ENCODE results near the gene ASRGL1.

The ASRGL1 gene

DNA sequence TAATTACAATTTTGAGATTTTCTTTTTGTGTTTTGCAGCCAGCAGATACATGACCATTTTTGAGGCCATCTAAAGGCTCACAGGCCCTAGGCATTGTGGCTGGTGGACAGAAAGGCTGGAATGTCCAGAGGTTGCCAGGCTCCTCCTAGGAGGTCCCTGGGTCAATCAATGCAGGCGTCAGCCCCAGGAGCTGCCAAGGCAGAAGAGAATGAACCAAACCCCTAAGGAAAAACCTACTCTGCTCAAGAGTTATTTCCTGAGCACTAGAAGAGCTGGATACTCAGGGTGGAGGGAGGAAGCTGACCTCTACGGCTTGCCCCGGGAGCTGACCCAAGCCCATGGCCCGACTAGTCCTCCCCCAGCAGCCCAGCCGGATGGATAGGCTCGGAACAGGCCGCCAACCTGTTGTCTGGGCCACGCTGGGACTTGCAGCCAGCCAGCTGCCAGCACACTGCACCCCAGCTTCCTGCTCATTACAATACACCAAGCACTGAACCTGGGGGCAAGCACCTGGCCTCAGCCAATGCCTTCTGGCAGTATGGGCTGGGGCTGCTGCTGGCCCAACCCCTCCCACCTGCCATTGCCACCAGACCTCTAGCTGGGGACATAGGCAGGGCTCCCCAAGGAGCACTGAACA, 75.9 kb downstream of the ASRGL1 start:
- DNase-seq (ENCODE audit: low read depth, low spot score), result no peak

DNA sequence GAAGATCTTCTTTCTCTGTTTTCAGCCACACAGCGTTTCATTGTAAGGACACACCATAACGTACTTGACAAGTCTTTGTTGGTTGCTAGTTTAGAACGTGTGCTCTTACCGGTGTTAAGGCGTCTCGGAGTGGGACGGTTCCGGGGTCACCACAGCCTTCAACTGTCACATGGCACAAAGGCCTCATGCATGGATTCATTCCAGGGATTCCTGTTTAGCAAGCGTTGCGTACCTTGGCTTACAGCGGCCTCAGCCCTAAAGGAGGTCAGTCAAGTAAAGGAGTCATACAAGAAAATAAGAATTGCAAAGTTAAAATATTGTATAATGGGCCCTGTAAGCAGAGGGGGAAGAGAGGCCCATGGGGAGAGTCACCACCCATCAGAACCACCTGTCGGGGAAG, 79.3 kb downstream of the ASRGL1 start:
- DNase-seq (ENCODE audit: low read depth, low spot score), result no peak

DNA sequence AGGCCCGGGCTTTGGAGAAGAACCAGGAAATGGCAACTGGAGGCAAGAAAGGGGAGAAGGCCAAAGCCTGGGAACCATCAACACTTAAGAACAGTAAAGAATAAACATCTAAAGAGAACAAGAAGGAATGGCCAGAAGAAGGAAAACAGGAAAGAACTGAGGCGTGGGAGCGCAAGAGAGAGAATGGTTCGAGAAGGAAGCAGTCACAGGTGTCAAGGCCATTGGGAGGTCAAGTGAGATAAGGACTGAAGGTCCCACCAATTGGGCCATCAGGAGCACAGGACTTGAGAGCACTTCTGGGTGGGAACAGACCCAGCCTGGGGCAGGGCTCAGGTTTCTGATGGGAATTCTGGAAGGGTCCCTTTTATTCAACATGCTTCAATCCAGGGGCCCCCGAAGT, 80.9 kb downstream of the ASRGL1 start:
- no peak for DNase-seq (ENCODE audit: low read depth, low spot score)

DNA sequence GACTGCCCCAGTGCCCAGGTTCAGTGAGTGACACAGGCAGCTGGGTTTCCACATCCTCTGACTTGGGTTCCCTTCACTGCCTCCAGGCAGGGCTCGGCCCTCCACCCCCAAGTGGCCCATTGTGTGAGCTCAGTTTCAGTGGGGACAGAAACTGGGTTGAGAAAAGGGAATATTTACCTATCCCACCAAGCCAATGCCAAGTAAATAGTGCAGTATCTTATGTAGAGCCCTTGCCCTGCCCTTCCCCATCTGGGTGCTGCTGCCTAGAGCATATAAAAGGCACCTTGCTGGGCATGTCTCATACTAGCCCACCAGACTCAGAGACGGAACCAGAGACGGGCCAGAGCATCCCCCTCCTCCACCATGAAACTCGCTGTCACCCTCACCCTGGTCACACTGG, 81.5 kb downstream of the ASRGL1 start, which contains the start of gene SCGB1A1:
SCGB1A1 (plus strand) TSS at position 301 of the 400 bp plus-strand sequence; CDS start at position 364, 63 bp downstream.
- DNase-seq (ENCODE audit: low read depth, low spot score), result no peak

DNA sequence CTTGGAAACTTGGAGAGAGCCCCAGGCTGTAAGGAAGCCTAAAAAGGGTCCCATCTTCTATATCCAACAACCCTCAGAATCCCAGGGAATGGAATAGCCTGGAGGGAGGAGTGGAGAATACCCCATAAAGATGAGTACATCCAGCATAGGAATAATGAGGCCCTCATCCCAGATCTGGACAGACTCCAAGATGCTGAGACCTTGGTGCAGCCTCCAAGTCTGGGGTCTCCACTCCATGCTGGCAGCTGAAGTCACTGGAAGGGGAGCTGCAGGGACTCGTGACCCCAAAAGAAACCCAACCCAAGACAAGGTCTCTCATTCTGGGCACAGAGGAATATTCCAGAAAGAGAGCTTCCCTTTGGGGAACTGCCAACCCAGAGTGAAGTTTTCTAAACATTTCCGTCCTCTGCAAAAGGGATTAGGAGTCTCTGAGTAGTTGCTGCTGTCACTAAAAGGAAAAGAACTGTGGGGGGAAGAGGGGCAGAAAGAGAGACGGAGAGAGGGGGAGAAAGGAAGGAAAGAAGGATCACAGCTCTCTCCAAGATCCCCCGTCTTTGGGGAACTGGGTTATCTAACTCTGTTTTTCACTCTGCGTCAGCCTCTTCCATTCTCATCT, 82.2 kb downstream of the ASRGL1 start:
- DNase-seq (ENCODE audit: low read depth, low spot score), result no peak

DNA sequence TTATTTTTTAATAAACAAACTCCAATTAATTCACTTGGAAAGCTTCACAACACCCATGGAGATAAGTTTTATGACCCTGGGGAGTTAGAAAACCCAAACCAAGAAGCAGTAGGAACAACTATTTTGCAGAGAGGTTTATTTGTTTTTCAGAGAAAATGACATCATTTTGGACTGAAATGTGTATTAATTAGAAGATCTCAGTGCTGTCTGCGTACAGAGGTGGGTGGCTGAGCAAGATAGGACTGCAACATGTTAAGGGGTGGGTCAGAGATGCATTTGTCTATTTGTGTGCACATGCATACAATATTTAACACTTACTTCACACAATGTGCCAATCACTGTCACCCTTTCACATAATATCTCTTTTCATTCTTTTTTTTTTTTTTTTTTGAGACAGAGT, 82.7 kb downstream of the ASRGL1 start:
- no peak for DNase-seq (ENCODE audit: low read depth, low spot score)

DNA sequence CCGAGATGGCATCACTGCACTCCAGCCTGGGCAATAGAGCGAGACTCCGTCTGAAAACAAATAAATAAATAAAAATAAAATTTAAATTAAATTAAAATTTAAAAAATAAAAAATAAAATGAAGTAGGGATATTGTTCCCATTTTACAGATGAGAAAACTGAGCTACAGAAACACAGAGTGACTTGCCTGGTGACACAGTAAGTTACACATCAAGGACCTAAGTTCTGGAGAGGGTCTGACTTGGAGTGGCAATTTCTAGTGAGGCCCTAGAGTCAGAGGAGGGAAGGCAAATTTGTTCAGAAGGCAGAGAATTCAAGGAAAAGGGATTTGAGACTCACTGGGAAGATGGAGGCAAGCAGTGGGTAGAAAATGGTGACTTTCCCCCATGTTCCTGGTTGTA, 83.6 kb downstream of the ASRGL1 start:
- no peak for DNase-seq (ENCODE audit: low read depth, low spot score)

DNA sequence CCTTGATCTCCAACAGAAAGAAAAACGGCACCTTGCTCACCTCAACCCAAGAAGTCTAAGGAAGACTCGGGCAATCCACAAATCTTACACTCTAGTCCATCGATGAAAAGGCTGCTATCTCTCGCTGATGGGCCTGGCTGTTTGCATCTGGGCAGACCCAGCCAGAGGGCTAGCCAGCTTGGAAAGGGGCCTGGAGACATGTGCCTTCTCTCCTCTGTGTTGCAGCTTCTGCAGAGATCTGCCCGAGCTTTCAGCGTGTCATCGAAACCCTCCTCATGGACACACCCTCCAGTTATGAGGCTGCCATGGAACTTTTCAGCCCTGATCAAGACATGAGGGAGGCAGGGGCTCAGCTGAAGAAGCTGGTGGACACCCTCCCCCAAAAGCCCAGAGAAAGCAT, 84.7 kb downstream of the ASRGL1 start:
- DNase-seq (ENCODE audit: low read depth, low spot score), result no peak

DNA sequence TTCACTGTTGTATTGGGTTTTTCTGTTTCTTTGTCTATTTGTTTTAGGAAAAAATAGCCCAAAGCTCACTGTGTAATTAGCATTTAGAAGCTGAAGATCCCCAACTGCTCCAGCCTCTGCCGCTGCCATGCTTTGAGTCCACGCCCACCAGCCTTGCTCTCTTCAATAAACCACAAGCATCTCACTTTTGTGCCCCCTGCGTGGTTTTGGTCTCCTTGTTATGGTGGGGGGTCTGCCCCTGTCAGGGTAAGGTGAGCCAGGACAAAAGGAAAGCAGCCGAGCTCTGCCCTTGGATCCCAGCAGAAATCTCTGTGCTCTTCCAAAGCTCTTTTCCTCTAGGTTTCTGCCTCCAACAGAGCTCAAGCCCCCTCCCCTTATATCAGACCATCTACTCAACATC, 85.8 kb downstream of the ASRGL1 start:
- DNase-seq (ENCODE audit: low read depth, low spot score), result no peak

DNA sequence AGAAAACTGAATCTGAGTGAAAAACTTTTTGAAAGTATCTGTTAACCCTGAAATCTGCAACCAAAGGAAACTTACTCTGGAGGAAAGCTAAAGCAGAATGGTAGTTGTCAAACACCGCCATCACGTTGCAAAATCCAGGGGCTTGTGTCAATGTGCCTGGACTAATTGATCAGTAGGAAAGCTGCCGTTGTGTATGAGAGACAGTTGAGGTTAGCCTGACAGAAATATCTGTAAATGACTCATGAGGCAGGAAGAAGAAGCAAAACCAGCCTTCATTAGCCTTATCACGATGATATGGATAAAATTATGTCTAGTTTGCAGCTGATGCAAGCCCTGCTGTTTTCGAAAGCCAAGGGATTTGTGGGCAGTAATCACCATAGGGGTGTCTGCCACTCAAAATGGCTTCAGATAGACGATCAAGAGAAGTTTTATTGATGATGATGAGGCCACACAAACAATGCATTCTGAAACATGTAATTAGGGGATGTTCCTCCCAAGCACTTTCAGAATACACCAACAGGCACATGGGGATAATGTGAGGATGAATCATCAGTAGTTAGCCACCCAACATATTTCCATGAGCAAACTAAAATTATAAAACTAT, 90.5 kb downstream of the ASRGL1 start:
- no peak for DNase-seq (ENCODE audit: low read depth, low spot score)

DNA sequence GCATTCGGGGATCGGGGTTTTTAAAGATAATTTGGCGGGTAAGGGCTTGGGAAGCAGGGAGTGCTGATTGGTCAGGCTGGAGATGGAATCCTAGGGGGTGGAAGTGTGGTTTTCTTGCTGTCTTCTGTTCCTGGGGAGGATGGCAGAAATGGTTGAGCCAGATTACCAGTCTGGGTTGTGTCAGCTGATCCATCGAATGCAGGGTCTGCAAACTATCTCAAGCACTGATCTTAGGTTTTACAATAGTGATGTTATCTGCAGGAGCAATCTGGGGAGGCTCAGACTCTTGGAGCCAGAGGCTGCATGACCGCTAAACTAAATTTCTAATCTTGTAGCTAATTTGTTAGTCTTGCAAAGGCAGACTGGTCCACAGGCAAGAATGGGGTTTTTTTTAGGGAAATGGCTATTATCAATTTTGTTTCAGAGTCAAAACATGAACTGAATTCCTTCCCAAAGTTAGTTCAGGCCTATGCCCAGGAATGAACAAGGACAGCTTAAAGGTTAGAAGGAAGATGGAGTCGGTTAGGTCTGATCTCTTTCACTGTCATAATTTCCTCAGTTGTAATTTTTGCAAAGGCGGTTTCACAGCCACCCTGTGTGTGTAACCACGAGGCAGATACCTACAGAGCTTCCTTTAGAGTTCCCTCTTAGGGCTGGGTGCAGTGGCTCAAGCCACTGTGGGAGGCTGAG, 91.8 kb downstream of the ASRGL1 start:
- DNase-seq (ENCODE audit: low read depth, low spot score), result no peak

DNA sequence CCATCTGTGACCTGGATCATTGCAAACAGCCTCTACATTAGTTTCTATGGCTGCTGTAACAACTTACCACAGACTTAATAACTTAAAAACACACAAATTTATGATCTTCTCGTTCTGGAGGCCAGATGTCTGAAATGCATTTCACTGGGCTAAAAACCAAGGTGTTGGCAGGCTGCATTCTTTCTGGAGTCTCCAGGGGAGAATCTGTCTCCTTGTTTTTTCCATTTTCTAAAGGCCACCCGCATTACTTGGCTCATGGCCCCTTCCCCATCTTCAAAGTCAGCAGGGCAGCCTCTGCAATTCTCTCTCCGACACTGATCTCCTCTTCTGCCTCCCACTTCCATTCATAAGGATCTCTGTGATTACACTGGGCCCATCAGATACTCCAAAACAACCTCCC, 93.2 kb downstream of the ASRGL1 start:
- DNase-seq (ENCODE audit: low read depth, low spot score), result no peak

DNA sequence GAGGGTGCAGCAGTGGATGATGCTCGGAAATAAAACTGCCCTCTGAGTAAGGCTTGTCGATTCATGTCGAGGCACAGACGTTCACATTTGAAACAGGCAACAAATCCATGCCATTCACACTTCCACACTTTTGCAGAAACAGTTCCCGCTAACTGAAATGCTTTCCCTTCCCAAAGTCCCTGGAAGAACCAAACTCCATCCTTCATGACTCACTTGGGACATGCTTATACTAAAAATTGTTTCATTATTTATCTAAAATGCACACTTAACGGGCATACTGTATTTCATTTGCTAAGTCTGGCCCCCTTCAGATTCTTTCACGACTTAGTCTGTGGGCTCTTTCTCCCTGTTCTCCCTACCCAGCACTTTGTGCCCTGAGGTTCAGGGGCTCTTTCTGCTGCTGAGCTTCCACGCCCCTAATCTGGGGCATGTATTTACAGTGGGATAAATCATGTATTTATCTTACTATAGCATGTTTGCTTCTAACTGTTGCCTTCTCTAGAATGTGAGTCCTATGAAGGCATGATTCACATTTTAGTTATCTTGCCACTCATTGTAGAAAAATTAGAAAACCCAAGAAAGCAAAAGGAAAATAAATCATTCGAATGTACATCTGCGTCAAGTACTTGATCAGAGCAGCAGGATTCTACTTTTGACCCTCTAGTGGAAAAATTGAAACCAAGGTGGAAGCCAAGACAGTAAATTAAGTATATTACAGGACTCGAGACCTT, 94.1 kb downstream of the ASRGL1 start:
- DNase-seq (ENCODE audit: low read depth, low spot score), result no peak

DNA sequence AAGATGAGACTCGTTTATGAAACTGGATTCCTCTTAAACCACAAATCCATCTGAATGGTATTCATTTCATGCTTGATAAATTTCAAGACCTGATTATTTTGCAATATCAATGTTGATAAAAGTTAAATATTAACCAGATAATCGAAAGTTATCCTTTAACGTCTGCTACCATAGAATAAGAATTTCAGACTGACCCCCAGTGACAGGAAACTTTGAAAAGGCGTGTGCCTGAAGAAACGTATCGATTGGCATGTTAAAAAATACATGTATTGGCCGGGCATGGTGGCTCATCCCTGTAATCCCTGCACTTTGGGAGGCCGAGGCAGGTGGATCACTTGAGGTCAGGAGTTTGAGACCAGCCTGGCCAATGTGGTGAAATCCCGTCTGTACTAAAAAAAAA, 95.4 kb downstream of the ASRGL1 start:
- no peak for DNase-seq (ENCODE audit: low read depth, low spot score)

DNA sequence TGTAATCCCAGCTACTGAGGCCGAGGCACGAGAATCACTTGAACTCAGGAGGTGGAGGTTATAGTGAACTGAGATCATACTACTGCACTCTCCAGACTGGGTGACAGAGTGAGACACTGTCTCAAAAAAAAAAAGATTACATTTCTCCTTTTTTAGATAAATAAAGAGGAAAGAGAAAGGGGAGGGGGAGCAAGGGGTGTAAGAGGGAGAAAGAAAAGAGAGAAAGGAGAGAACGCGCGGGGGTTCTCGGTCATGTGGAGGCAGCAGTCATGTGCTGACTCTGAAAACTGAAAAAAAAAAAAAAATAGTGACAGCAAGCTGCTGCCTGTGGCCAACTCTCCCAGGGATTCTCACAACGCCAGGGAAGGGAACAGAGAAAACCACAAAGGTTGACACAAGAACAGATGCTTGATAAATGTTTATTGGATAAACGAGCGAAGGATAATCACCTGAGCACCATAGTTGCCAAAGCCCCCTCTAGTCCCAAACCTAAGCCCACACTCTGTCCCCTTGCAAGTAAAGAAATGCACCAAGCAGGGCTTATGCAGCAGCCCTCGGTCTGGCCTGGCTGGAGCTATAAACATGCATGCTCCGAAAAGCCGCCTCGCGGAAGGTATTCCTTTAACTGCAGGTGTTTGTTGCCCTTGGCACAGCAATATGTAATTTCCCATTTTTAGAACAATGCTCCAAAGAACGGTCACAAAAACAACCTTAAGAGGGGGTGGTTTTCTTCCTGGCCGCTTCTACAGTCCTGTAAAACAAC, 96.1 kb downstream of the ASRGL1 start:
- no peak for DNase-seq (ENCODE audit: low read depth, low spot score)

DNA sequence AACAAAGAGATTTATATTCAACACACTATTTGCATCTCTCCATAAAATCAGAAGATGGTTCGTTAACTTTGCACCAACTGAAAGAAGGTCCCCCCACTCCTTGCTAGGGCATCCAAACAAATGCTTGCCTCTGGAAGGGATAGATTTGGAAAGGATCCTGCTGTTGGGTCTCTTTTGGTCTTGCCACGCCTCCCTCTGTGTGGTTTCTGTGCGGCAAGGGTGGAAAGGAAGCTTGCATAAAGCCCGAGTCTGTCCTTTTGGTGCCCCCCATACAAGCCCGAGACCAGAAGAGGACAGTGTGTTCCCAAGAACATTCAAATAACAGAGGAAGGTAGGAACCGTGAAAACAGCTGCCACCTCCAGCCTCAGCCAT, 96.6 kb downstream of the ASRGL1 start:
- no peak for DNase-seq (ENCODE audit: low read depth, low spot score)

DNA sequence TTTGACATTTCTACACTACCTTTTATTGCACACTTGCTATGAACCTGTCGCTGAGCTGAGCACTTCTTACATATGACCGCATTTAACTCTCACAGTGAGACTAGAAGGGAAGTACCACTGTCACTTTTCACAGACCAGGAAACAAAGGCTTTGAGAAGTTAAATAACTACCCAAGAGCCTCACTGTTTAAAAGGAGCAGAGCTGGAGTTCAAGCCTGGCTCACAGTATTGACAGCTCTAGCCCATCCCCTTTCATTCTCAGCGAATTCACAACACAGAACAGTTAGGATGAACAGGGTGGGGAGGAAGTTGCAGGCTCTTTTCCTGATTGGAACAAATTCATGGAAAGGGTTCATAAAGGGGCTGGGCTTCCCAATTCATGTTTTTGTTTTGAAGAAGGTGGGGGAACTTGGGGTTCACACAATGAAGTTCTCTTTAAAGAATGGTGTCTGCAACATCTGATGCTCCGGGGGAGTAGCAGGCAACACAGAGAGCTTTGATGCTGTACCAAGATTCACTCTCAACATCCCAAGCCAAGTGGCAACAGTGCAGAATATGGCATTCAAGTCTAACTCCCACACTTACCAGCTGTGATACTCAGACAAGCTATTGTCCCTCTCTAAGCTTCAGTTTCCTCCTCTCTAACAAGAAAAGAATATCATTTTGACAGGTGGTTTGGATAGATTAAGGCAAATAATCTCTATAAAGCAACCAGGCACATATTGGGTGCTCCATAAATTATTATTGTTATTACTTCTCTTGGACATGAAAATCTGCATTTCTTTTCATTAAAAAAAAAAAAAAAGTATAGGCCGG, 98.8 kb downstream of the ASRGL1 start:
- DNase-seq (ENCODE audit: low read depth, low spot score), result no peak

DNA sequence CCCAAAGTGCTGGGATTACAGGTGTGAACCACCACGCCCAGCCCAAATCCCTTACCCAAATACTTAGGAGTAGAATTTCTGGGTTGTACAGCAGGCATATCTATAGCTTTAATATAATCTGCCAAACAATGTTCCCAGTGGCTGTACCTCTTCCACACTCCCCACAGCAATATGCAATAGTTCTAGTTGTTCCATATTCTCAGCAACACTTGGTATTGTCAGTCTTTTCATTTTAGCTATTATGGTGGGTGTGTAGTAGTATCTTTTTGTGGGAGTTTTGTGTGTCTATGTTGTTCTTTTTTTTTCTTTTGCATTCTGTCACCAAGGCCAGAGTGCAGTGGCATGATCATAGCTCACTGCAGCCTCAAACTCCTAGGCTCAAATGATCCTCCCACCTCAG, 100.4 kb downstream of the ASRGL1 start:
- DNase-seq (ENCODE audit: low read depth, low spot score), result no peak

DNA sequence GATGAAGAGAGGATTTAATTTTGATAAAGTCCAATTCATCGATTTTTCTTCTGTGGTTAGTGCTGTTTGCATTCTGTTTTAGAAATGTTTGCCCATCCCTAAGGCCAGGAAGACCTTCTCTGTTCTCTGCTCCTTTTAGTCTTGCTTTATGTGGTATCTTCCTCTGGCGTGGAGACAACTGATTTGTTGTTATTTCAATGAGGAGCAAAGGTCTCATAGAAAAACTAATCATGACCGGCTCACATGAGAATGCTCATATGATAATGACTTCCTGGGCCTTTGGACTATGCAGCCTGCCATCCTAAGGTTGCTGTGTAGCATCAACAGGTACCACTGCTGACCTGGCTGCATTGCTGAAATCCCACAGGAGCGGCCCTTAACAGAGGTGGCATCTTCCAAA, 101.4 kb downstream of the ASRGL1 start:
- DNase-seq (ENCODE audit: low read depth, low spot score), result no peak

DNA sequence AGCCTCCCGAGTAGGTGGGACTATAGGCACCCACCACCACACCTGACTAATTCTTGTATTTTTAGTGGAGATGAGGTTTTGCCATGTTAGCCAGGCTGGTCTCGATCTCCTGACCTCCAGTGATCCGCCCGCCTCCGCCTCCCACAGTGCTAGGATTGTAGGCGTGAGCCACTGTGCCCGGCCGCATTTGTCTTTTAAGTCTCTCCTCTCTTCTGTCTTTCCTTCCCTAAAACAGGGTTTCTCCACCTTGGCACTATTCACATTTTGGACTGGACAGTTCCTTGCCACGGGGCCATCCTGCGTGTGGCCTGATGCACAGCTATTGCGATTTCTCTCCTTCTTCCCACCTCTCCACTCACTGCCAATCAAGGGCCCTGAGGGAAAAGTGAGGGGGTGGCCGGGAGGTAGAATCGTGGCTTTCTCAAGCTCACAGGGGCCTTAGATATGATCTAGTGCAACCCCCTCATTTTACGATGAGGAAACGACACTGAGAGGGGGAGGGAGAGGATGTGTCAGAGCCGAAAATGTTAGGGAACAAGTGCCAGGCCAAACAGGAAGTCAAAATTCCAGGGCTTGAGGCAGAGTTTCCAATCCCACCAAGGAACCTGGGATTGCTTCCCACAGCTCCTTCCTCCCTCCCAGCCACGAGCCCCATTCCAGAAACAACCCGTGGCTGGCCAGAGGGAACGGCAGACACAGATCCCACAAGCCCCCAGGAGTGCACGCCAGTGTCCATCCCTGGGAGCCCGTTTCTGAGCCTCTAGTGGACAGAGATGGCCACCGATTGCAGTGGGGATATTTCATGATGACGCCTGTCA, 102.7 kb downstream of the ASRGL1 start:
- no peak for DNase-seq (ENCODE audit: low read depth, low spot score)
